B cell (primary cell): ENCODE measurements around the gene EXD3. TPM values are rescaled to one million over a fixed set of nuclear protein-coding genes. Genes with fewer than 3 reads are reported as not detected.

Experiments used
- ATAC-seq: fragments of 200-7000 bp; cut with Tn5 transposase; one replicate; pipeline ENCODE4 v1.10.0; 2021; ENCODE audit warnings: low read depth, mild to moderate bottlenecking, moderate number of reproducible peaks, moderate library complexity
- CTCF ChIA-PET: fragments of 350-600 bp; sonication (Branson Sonifier 250); formaldehyde crosslinking; loops from one replicate; lab custom pipeline; 2021; ENCODE audit warnings: antibody characterized with exemption, inconsistent platforms; lab: Charles Lee
- POLR2A ChIA-PET: fragments of 350-600 bp; sonication (Branson Sonifier 250); formaldehyde crosslinking; loops from one replicate; lab custom pipeline; 2021; ENCODE audit warnings: antibody characterized with exemption; lab: Charles Lee
- DNase-seq: peaks from one replicate; pipeline ENCODE4 v3.0.0; 2013
- H2AFZ ChIP-seq: 2 replicates; pipeline ENCODE4 v1.6.1; 2012; ENCODE audit warnings: mild to moderate bottlenecking, low read depth, low read length; ENCODE audit not compliant: insufficient read depth, poor library complexity, severe bottlenecking
- H3K27ac ChIP-seq, 2 donors: 1 replicate in 1 of 2; 2 replicates in 1 of 2; pipeline ENCODE4 v1.5.1; 2012 to 2013; ENCODE audit warnings: low read length in 2 of 2, mild to moderate bottlenecking in 2 of 2, moderate library complexity in 1 of 2
- H3K27me3 ChIP-seq, 4 experiments: fragments of 200-600 bp in 1 of 4; sonication (generic) in 1 of 4; replicated peaks in 1 of 4; 1 replicate in 2 of 4; 2 replicates in 2 of 4; pipeline versions ENCODE4 v1.6.1 to v1.7.0; 2013 to 2016; ENCODE audit warnings: low read length in 3 of 4, mild to moderate bottlenecking in 2 of 4, mixed read lengths in 1 of 4, moderate library complexity in 1 of 4; ENCODE audit not compliant: insufficient read depth in 4 of 4, control insufficient read depth in 3 of 4; ENCODE audit errors: control extremely low read depth in 1 of 4
- H3K36me3 ChIP-seq, 2 experiments: replicated peaks in 1 of 2; 1 replicate in 1 of 2; 2 replicates in 1 of 2; pipeline versions ENCODE4 v1.6.1 to v1.7.1; 2013; ENCODE audit warnings: low read length in 1 of 2; ENCODE audit not compliant: insufficient read depth in 2 of 2, control insufficient read depth in 1 of 2; ENCODE audit errors: control extremely low read depth in 1 of 2, extremely low read depth in 1 of 2
- H3K4me1 ChIP-seq, 2 donors: fragments of 200-600 bp in 1 of 2; sonication (generic) in 1 of 2; 1 replicate in 1 of 2; 2 replicates in 1 of 2; pipeline versions ENCODE4 v1.5.1 to v1.6.1; 2013 to 2017; ENCODE audit warnings: low read length in 2 of 2; ENCODE audit not compliant: control insufficient read depth in 2 of 2, insufficient read depth in 2 of 2
- H3K4me2 ChIP-seq: replicated peaks from 2 replicates; pipeline ENCODE3; 2012; ENCODE audit warnings: mild to moderate bottlenecking, low read depth, low read length; ENCODE audit not compliant: poor library complexity, severe bottlenecking
- H3K4me3 ChIP-seq, 5 experiments: fragments of 200-600 bp in 1 of 5; sonication (generic) in 1 of 5; 1 replicate in 3 of 5; 2 replicates in 2 of 5; pipeline versions ENCODE4 v1.5.1 to v1.7.0; 2011 to 2016; ENCODE audit warnings: low read length in 4 of 5, mild to moderate bottlenecking in 4 of 5, low read depth in 2 of 5, control low read depth in 1 of 5, moderate library complexity in 1 of 5; ENCODE audit not compliant: insufficient read depth in 1 of 5; ENCODE audit errors: control extremely low read depth in 1 of 5, extremely low read depth in 1 of 5
- H3K79me2 ChIP-seq: fragments of 200-600 bp; sonication (generic); one replicate; pipeline ENCODE4 v1.6.0; 2016; ENCODE audit warnings: low read length; ENCODE audit not compliant: control insufficient read depth, insufficient read depth
- H3K9ac ChIP-seq: fragments of 200-600 bp; sonication (generic); 2 replicates; pipeline ENCODE4 v1.6.1; 2017; ENCODE audit warnings: mild to moderate bottlenecking, low read length, moderate library complexity
- H3K9me3 ChIP-seq, 3 donors: one replicate each; pipeline versions ENCODE4 v1.6.1 to v1.7.1; 2013; ENCODE audit warnings: low read length in 2 of 3; ENCODE audit not compliant: control insufficient read depth in 2 of 3, insufficient read depth in 1 of 3; ENCODE audit errors: control extremely low read depth in 1 of 3
- H4K20me1 ChIP-seq: 2 replicates; pipeline ENCODE4 v1.6.0; 2012; ENCODE audit warnings: mild to moderate bottlenecking, low read length; ENCODE audit not compliant: insufficient read depth, control insufficient read depth, poor library complexity, severe bottlenecking
- H3K27ac Mint-ChIP-seq: one replicate; pipeline ENCODE4 v1.8.0; 2021; ENCODE audit warnings: mixed read lengths
- H3K27me3 Mint-ChIP-seq: one replicate; pipeline ENCODE4 v1.8.0; 2021; ENCODE audit warnings: mixed read lengths
- H3K4me1 Mint-ChIP-seq: one replicate; pipeline ENCODE4 v1.8.0; 2021; ENCODE audit warnings: mixed read lengths
- H3K4me3 Mint-ChIP-seq: one replicate; pipeline ENCODE4 v1.8.0; 2021; ENCODE audit warnings: mixed read lengths
- H3K9me3 Mint-ChIP-seq: one replicate; pipeline ENCODE4 v1.8.0; 2022; ENCODE audit warnings: mixed read lengths; ENCODE audit not compliant: insufficient read depth
- EZH2 ChIP-seq: IDR thresholded peaks from 2 replicates; pipeline ENCODE4 v1.6.1; 2012; ENCODE audit warnings: borderline replicate concordance, low read depth, mild to moderate bottlenecking, moderate library complexity, low read length; ENCODE audit not compliant: insufficient read depth, poor library complexity, severe bottlenecking
- WGBS: methylation state at CpG from one replicate; pipeline ENCODE4 v1.1.5; 2013; ENCODE audit warnings: missing lambda C conversion rate; ENCODE audit not compliant: insufficient coverage; 5-methylcytosine and 5-hydroxymethylcytosine counted together
- intact Hi-C: fragments of 100-400 bp; cut with micrococcal nuclease; formaldehyde crosslinking; loops from one replicate; pipeline ENCODE4 v1.10.0; 2022
- polyA plus RNA-seq: library from polyadenylated mRNA; depleted of rRNA; stranded (reverse); fragments of >200 nt; gene quantifications from 2 replicates; pipeline ENCODE4 v1.2.3, GENCODE V29; 2012
- total RNA-seq, 2 donors: library from RNA; stranded (reverse); fragments of 120-200 nt in 1 of 2; gene quantifications; 1 replicate in 1 of 2; 2 replicates in 1 of 2; pipeline versions ENCODE4 v1.2.3 to v1.2.4, GENCODE V29; 2013 to 2022
- TF ChIP-seq, protein P1 (sequence below): fragments of 200-600 bp; IDR thresholded peaks from one replicate; pipeline ENCODE4 v1.8.0; 2022; ENCODE audit warnings: antibody characterized with exemption, mild to moderate bottlenecking

EXD3 gene
- total and polyA plus RNA-seq, 2 donors (not counting 1 experiment from before 2014, with no cell fraction given) = 22.5 to 23.7 TPM

DNA sequence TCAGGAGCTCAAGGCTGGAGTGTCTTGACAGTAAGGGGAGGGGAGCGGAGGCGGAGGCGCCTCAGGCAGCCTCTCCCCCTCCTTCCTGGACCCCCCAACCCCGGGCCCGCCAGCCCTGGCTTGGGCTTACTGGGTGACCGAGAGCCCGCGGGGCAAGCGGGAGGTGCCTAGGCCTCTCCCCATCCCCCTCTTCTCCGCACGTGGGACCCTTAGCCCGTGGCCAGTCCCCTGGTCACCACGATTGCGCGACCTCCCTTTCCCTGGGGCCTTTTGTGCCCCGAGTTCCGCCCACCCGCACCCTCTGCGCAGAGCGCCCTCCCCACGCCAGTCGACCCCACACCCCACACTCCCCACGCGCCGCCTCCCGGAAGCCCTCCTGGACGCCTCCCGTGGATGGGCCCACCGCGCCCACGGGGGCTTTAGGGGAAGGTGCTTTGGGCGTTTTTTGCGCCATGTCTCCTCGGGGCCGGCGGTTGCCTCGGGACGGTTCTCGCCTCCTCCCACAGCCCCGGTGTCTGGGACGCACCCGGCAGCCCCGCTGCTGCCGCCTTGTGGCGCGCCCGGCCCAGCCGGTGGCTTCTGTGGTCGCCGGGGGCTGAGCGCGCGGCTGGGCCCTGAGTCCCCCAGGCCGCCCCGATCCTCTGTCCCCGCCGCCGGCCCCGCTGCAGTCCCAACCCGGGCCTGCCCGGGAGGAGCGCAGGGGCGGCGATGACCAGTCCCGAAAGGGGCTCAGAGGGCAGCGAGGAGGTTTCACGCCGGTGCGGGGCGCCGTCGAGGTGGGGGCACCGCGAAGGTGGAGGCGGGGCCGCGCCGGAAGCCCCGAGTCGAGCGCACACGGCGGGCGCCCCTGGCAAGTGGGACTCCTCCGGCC is 142.3 kb downstream of the EXD3 start:
- Histone ChIP-seq H3K27me3 (no peaks in the 10 kb centered on the region), H3K36me3 (peaks cover 0 to 12% of the 10 kb centered on the region in 2 experiments), H3K9me3 (no peaks in the 10 kb centered on the region), H3K27ac (no peak overlapping the region), H3K4me2 (peak overlapping the region; percentile 64), H4K20me1 (peaks cover 25% of the 10 kb centered on the region), H3K9ac (no peak overlapping the region), H3K4me3 (no peak overlapping the region), H3K4me1 (peaks cover 23 to 51% of the 10 kb centered on the region in 2 donors), H2AFZ (no peak overlapping the region), H3K79me2 (peaks cover 15% of the 10 kb centered on the region)
- Mint-ChIP-seq H3K4me3 (peak overlapping the region; percentile 53), H3K4me1 (peaks cover 36% of the 10 kb centered on the region), H3K27me3 (no peaks in the 10 kb centered on the region), H3K9me3 (no peaks in the 10 kb centered on the region), H3K27ac (no peak overlapping the region)
- ATAC-seq (no peak), DNase-seq (peak; percentile 57)
- ChIA-PET CTCF (interaction anchor here (1.2 kb wide), 1 partner anchor 44 kb away, joined by 4 read pairs; no protein-coding TSS in a partner anchor), POLR2A (interaction anchor here (0.7 to 1.3 kb wide), 3 partner anchors 12 to 180 kb away, joined by 3 to 4 read pairs (median 3); partner anchors contain the start of gene TUBB4B)
- 48% methylated on average over 72 of the region's 85 CpGs for WGBS
- intact Hi-C loops = no loop called here
- TF ChIP-seq, protein P1, sequence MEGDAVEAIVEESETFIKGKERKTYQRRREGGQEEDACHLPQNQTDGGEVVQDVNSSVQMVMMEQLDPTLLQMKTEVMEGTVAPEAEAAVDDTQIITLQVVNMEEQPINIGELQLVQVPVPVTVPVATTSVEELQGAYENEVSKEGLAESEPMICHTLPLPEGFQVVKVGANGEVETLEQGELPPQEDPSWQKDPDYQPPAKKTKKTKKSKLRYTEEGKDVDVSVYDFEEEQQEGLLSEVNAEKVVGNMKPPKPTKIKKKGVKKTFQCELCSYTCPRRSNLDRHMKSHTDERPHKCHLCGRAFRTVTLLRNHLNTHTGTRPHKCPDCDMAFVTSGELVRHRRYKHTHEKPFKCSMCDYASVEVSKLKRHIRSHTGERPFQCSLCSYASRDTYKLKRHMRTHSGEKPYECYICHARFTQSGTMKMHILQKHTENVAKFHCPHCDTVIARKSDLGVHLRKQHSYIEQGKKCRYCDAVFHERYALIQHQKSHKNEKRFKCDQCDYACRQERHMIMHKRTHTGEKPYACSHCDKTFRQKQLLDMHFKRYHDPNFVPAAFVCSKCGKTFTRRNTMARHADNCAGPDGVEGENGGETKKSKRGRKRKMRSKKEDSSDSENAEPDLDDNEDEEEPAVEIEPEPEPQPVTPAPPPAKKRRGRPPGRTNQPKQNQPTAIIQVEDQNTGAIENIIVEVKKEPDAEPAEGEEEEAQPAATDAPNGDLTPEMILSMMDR = peak; percentile 47
- TF ChIP-seq EZH2 = no peak
